GM18870 (cell line): ENCODE data around the gene UBL3.

Source experiments
- ATAC-seq: cut with Tn5 transposase; IDR thresholded peaks from one replicate; pipeline ENCODE4 v1.9.1; 2021; ENCODE audit warnings: moderate library complexity; ENCODE audit not compliant: unreplicated experiment

UBL3 gene

DNA sequence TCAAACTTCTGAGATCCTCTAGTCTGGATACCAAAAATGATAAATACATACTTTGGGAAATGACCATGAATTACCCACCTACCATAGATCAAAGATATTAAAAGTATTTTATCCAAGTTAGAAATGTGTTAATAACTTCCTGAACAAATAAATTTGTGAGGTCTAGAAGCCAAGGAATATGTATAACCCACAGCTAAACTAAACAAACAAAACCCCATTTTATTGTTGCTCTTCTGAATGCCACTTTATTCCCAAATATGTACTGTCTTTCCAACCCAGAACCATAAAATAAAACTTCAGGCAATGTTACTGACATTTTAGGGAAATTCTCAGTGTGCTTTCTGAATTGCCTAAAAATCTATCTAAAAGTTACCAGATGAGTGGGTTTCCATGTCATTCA is 35.1 kb downstream of the UBL3 start:
- no peak for ATAC-seq

DNA sequence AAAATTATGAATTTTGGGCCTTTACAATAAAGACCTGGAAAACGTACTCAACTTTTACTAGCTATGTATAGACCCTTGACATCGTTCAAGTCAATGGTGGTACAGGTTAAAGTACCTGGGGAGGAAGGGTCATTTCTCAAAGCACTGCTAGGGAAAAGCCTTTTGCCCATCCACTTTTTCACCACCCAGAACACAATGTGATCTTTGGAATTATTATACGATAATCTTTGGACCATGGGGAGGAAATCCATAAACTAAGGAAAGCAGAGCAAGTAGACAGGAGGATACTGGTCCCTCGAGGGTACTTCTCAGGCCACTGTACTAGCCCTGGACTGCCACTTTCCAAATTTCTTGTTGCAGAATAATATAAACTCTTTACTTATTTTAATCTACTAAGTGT is 39.5 kb downstream of the UBL3 start:
- ATAC-seq = no peak

- ATAC-seq = peak; percentile 62
Measured at GRCh38 chr13:29810145-29810742, 40.2 kb downstream of the UBL3 start.

- no peak for ATAC-seq
Measured at GRCh38 chr13:29808264-29808663, 42.2 kb downstream of the UBL3 start.

GRCh38 chr13:29805994-29806979 is 44.1 kb downstream of the UBL3 start:
- ATAC-seq = no peak

- ATAC-seq = no peak
Measured at GRCh38 chr13:29803221-29803620, 47.2 kb downstream of the UBL3 start.

DNA sequence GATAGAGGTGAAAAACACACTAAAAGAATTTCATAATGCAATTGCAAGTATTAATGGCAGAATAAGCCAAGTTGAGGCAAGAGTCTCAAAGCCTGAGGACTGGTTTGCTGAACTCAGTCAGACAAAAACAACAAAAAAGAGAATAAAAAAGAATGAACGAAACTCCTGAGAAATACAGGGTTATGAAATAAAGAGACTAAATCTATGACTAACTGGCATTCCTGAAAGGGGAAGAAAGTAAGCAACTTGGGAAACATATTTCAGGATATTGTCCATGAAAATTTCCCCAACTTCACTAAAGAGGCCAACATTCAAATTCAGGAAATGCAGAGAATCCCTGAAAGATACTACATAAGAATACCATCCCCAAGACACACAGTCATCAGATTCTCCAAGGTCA is 47.8 kb downstream of the UBL3 start:
- no peak for ATAC-seq

DNA sequence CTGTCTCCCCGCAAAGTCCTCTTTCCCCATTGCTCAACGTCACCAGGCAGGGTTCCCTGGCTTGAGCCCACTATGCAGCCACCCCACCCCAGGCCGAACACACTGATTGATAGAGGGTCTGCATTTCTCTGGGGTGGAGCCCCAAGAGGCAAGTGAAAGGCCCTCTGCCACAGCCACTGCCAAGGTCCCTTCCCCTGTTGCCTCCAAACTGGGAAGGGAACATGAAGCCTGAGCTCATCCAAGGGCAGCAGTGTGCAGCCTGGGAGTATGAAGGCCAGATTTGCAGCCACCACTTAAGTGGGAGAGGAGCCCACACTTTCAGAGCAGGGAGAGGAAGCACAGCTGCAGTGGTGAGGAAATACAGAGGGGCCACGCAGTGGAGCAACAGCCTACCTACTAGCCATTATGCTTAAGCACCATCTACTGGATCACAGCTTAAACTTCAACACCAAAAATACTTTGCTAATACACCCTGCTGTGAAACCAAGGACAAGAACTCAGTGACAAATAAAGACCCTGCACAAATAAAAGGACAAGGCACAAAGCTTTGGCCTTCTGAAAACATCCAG is 48.6 kb downstream of the UBL3 start:
- ATAC-seq = no peak

- no peak for ATAC-seq
Measured at GRCh38 chr13:29801102-29801501, 49.3 kb downstream of the UBL3 start.

- no peak for ATAC-seq
Measured at GRCh38 chr13:29800687-29801086, 49.7 kb downstream of the UBL3 start.

DNA sequence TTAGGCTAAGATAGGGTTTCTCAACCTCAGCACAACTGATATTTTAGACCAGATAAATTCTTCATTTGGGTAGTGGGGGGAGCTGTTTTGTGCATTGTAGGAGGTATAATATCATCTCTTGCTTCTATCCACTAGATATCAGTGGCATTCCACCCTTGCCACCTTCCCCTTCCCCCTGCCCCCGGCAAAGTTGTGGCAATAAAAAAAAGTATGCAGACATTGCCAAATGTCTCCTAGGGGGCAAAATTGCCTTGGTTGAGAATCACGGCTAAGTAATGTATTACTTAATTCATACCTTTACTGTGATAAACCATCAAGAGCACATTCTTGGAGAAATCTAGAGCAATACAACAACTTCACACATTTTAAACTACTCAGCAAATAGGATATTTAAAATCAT is 51.4 kb downstream of the UBL3 start:
- ATAC-seq = no peak

DNA sequence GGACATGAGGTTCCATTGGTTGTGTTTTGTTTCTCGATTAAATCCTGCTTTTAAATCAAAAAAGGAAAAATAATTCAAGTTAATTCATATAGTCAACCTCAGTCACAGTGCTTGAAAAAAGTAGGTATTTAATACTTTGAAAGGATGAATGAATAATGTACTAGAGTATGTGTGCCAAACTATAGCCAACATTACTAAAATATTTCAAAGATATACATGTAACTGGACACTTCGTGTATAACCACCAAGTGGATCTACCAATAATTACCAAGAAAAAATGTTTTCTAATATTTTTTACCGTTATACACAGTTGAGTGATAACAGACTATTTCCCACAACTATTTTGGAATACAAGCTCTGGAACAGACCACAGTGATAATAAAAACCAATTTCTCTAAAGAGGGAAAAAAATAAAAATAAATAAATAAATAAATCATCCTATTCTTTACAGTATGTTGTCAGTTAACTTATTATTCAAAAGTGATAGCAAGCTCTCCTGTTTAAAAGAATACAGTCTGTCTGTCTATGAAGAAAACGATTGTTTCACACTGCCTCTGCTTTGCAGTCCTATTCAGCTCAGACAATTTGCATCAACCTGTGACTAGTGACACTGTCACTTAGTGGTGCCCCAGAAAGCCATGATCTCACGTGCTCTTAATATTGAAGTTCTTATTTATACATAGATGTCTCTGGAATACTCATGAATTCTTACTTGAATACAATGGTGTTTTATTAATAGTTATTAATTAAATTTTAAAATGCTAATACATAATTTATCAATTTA is 58.2 kb downstream of the UBL3 start:
- ATAC-seq = no peak

GRCh38 chr13:29791508-29791907 is 58.9 kb downstream of the UBL3 start:
- no peak for ATAC-seq

GRCh38 chr13:29786698-29787097 is 63.7 kb downstream of the UBL3 start:
- ATAC-seq = no peak

GRCh38 chr13:29785978-29786377 is 64.4 kb downstream of the UBL3 start:
- ATAC-seq = no peak

DNA sequence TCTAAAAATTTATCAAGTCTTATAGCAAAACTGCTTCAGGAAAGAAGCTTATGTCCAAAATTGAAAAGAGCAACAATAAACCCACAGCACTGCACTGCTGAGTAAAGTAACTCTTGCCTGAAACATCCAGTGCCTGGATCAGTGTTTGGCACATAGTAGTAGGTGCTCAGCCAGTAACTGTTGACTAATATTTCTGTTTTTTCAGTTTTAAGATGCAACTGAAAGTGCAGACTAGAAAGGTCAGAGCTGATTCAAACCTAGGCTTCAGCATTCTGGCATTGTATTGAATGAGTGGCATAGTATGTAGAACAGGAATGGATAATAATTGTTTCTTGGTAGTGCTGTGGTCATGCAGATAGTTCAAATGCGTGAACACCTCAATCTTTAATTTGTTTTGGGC is 67.6 kb downstream of the UBL3 start:
- no peak for ATAC-seq

GRCh38 chr13:29774830-29775229 is 75.6 kb downstream of the UBL3 start:
- no peak for ATAC-seq

GRCh38 chr13:29771247-29771646 is 79.2 kb downstream of the UBL3 start:
- no peak for ATAC-seq

DNA sequence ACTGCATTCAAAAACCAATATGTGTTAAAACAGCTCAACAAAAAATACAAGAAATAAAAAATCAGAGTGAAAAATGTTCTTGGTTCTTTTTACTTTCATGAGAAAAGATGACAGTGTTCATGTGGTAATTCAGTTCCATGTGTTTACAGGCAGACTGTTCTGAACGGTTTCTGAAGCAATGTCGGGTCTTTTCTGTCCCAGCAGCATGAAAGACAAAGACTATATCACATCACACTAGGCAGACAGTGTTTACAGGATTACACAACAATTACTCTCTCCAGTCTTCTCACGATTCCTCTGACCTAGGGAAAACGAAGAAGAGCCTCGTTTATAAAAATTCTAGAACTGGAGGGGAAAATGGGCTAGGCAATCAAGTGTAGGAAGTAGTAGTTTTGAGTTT is 83.4 kb downstream of the UBL3 start:
- ATAC-seq = no peak

DNA sequence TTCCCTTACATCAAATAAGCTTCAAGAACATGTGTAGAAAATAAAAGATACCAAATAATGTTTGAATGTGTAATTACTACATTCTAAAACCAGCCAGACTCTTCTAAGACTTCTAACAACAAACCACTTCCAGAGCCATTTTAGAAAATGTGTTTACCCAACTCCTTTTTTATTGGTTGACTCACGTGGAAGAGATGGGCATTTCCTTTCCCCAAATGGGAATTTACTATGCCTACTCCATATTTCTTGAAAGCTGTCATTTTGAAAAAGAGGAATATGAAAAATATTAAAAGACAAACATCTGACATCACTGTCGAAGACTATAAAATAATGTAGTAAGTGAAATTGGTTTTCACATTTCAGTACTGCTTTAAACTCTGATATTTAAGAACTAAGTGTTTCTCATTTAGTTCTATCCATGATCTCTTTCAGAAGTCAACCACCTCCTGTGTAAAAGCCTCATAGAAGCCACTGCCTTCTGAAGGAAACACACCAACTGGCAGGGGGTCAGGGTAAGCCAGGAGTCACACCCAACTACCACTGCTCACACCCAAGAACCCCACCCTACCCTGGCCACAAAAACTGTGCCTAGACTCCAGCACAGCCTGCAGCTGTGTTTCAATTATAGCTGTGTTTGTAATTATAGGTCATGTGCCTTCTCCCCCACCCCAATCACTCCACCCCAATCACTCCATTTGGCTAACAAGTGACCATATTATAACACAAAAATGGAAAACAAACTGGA is 86.8 kb downstream of the UBL3 start:
- no peak for ATAC-seq

GRCh38 chr13:29761815-29762214 is 88.6 kb downstream of the UBL3 start:
- no peak for ATAC-seq
